Tibial artery (tissue), 4 donors: ENCODE measurements around the gene WIZ.

Source experiments
- DNase-seq, 2 donors: peaks; one replicate each; pipeline ENCODE4 v3.0.0-alpha.2; 2019
- H3K27ac ChIP-seq, 2 donors: fragments of 200-600 bp; sonication (generic) in 1 of 2; 1 replicate in 1 of 2; 2 replicates in 1 of 2; pipeline ENCODE4 v1.5.1; 2018 to 2019; ENCODE audit warnings: mild to moderate bottlenecking in 1 of 2
- H3K27me3 ChIP-seq, 2 donors: fragments of 200-600 bp; sonication (generic) in 1 of 2; one replicate each; pipeline versions ENCODE4 v1.5.1 to v1.6.0; 2016 to 2019
- H3K36me3 ChIP-seq, 3 donors: fragments of 200-600 bp; sonication (generic) in 2 of 3; one replicate each; pipeline ENCODE4 v1.5.1; 2016 to 2019; ENCODE audit warnings: mild to moderate bottlenecking in 2 of 3
- H3K4me1 ChIP-seq, 4 donors: fragments of 200-600 bp; sonication (generic) in 2 of 4; 1 replicate in 3 of 4; 2 replicates in 1 of 4; pipeline ENCODE4 v1.5.1; 2016 to 2019
- H3K4me3 ChIP-seq, 2 donors: fragments of 200-600 bp; sonication (generic) in 1 of 2; 1 replicate in 1 of 2; 2 replicates in 1 of 2; pipeline ENCODE4 v1.5.1; 2018 to 2019; ENCODE audit warnings: mild to moderate bottlenecking in 2 of 2
- H3K9me3 ChIP-seq, 3 donors: fragments of 200-600 bp; sonication (generic) in 1 of 3; one replicate each; pipeline ENCODE4 v1.5.1; 2016 to 2019
- CTCF ChIP-seq, 2 experiments: fragments of 200-600 bp in 1 of 2; fragments of 450-650 bp in 1 of 2; IDR thresholded peaks; one replicate each; pipeline ENCODE4 v1.5.1; 2017 to 2019; ENCODE audit warnings: antibody characterized with exemption in 2 of 2, mild to moderate bottlenecking in 1 of 2, moderate library complexity in 1 of 2
- intact Hi-C: fragments of 100-400 bp; cut with DNase I; formaldehyde crosslinking; loops from one replicate; pipeline ENCODE4 v1.15.0; 2023; ENCODE audit warnings: low total_unique reads

Gene WIZ

GRCh38 chr19:15453091-15453578, 3.4 kb upstream of the WIZ start:
- peaks cover 4 to 45% of the 10 kb centered on the region in 2 donors for H3K27me3 ChIP-seq
- H3K4me1 ChIP-seq, result peaks cover 0 to 52% (median 44%) of the 10 kb centered on the region in 4 donors
- H3K27ac ChIP-seq, result peak overlapping the region; percentile 39 to 75
- H3K9me3 ChIP-seq, result no peaks in the 10 kb centered on the region
- H3K4me3 ChIP-seq, result peak overlapping the region; percentile 54
- TF ChIP-seq CTCF (IDR thresholded peaks at IDR 0.05), result peak in 1 of 2 experiments; percentile 27
- no peaks in the 10 kb centered on the region for H3K36me3 ChIP-seq
- intact Hi-C loops, result loop anchor here (5.0 kb wide), 1 partner anchor 99 kb away; no protein-coding TSS in a partner anchor
- DNase-seq, result peak in 1 of 2 donors; percentile 59

- H3K4me1 ChIP-seq, result peaks cover 0 to 44% (median 37%) of the 10 kb centered on the region in 4 donors
- no peaks in the 10 kb centered on the region for H3K9me3 ChIP-seq
- peak overlapping the region; percentile 54 for H3K4me3 ChIP-seq
- H3K27me3 ChIP-seq, result peaks cover 4 to 37% of the 10 kb centered on the region in 2 donors
- peaks cover 0 to under 1% (median 0%) of the 10 kb centered on the region in 3 donors for H3K36me3 ChIP-seq
- intact Hi-C loops, result loop anchor here (5.0 kb wide), 1 partner anchor 100 kb away; no protein-coding TSS in a partner anchor
- peak overlapping the region; percentile 39 to 75 for H3K27ac ChIP-seq
- DNase-seq, result peak; percentile 90 to 95
- TF ChIP-seq CTCF (IDR thresholded peaks at IDR 0.05), result no peak
Observed at GRCh38 chr19:15452111-15453047, 2.6 kb upstream of the WIZ start.

GRCh38 chr19:15450528-15450890, 753 bp upstream of the WIZ start:
- no peak for TF ChIP-seq CTCF (IDR thresholded peaks at IDR 0.05)
- no peak for DNase-seq
- Histone ChIP-seq H3K27me3 (peaks cover 0 to 19% of the 10 kb centered on the region in 2 donors), H3K36me3 (peaks cover 0 to 12% (median 0%) of the 10 kb centered on the region in 3 donors), H3K4me3 (no peak overlapping the region), H3K9me3 (no peaks in the 10 kb centered on the region), H3K4me1 (peaks cover 0 to 47% (median 38%) of the 10 kb centered on the region in 4 donors), H3K27ac (peak overlapping the region; percentile 75 to 82)
- intact Hi-C loops, result loop anchor here (5.0 kb wide), 1 partner anchor 102 kb away; no protein-coding TSS in a partner anchor

DNA sequence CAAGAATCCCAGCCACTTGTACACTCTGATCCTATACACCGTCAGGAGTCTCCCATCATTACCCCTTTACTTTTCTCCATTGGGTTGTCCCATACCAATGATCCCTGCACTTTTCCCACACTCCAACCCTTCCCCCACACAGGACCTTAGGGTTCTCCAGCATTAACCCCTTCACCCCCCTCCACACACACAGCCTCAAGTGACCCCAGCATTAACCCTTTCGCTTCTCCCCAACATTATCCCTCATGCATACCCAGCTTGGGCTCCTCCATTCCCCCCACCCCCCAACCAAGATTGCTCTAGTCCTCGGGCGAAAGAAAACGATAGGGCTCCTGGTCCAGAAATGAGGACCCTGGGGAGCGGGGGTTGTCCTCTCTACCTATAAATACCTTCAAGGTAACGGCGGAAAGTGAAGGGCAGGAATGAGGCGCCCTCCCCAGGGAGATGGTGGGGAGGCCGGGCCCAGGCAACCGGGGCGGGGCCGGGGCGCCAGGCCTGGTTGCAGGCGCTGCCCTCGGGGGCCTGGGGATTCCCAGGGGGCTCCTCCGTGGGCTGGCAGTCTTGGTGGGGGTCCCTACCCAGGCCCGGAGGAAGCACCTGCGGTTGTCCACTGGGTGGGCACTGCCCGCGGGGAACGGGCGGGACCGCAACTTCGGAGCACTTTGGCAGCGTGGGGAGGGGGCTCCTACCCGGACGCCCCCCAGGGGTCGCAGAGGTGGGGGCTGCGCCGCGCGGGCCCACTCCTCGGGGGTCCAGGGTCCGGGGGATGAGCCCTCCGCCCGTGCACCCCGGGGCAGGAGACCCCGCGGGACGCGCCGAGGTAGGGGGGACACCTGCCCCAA, 757 bp downstream of the WIZ start:
- Histone ChIP-seq H3K36me3 (peaks cover 0 to 12% (median 0%) of the 10 kb centered on the region in 3 donors), H3K27ac (peak overlapping the region; percentile 75 to 82), H3K4me3 (peak overlapping the region; percentile 66 to 87), H3K9me3 (no peaks in the 10 kb centered on the region), H3K4me1 (peaks cover 0 to 62% (median 52%) of the 10 kb centered on the region in 4 donors), H3K27me3 (peaks cover 0 to 3% of the 10 kb centered on the region in 2 donors)
- intact Hi-C loops, result no loop called here
- no peak for TF ChIP-seq CTCF (IDR thresholded peaks at IDR 0.05)
- DNase-seq, result peak in 1 of 2 donors; percentile 70
